Neuron (in vitro differentiated cells): ENCODE results near the gene SLC24A4.

Experiments
- H2AFZ ChIP-seq: one replicate; pipeline ENCODE4 v1.6.1; 2013; ENCODE audit warnings: low read depth, mild to moderate bottlenecking, inconsistent platforms, low read length, moderate library complexity
- H3K27me3 ChIP-seq: one replicate; pipeline ENCODE4 v1.6.1; 2013; ENCODE audit warnings: low read length; ENCODE audit not compliant: insufficient read depth
- H3K36me3 ChIP-seq: one replicate; pipeline ENCODE4 v1.6.1; 2013; ENCODE audit warnings: low read length; ENCODE audit not compliant: insufficient read depth
- H3K4me1 ChIP-seq: one replicate; pipeline ENCODE4 v1.6.1; 2013; ENCODE audit warnings: low read length; ENCODE audit not compliant: insufficient read depth
- H3K4me3 ChIP-seq: 2 replicates; pipeline ENCODE4 v1.5.1; 2013; ENCODE audit warnings: mild to moderate bottlenecking, low read length, moderate library complexity
- H3K9me3 ChIP-seq: one replicate; pipeline ENCODE4 v1.6.1; 2013; ENCODE audit warnings: low read length

The SLC24A4 gene

GRCh38 chr14:92421751-92422150 is 98.8 kb downstream of the SLC24A4 start:
- H3K36me3 ChIP-seq = no peaks in the 10 kb centered on the region
- no peaks in the 10 kb centered on the region for H3K4me1 ChIP-seq
- H2AFZ ChIP-seq = no peak overlapping the region
- no peaks in the 10 kb centered on the region for H3K27me3 ChIP-seq
- H3K9me3 ChIP-seq = peaks cover 3% of the 10 kb centered on the region
- H3K4me3 ChIP-seq = no peak overlapping the region

GRCh38 chr14:92425101-92425500 is 102.1 kb downstream of the SLC24A4 start:
- H3K27me3 ChIP-seq = peaks cover 6% of the 10 kb centered on the region

GRCh38 chr14:92426237-92426636 is 103.3 kb downstream of the SLC24A4 start:
- no peaks in the 10 kb centered on the region for H3K4me1 ChIP-seq
- no peaks in the 10 kb centered on the region for H3K9me3 ChIP-seq
- no peaks in the 10 kb centered on the region for H3K36me3 ChIP-seq

More at GRCh38 chr14:92425101-92425500, 102.1 kb downstream of the SLC24A4 start:
- Histone ChIP-seq H3K4me3 (no peak overlapping the region), H3K36me3 (no peaks in the 10 kb centered on the region), H2AFZ (no peak overlapping the region), H3K9me3 (no peaks in the 10 kb centered on the region), H3K4me1 (no peaks in the 10 kb centered on the region)

GRCh38 chr14:92427096-92427495 is 104.1 kb downstream of the SLC24A4 start:
- no peak overlapping the region for H3K4me3 ChIP-seq
- H3K9me3 ChIP-seq = no peaks in the 10 kb centered on the region
- peaks cover 6% of the 10 kb centered on the region for H3K27me3 ChIP-seq
- H3K4me1 ChIP-seq = no peaks in the 10 kb centered on the region
- no peak overlapping the region for H2AFZ ChIP-seq
- no peaks in the 10 kb centered on the region for H3K36me3 ChIP-seq

More at GRCh38 chr14:92426237-92426636, 103.3 kb downstream of the SLC24A4 start:
- no peak overlapping the region for H2AFZ ChIP-seq
- H3K27me3 ChIP-seq = peaks cover 6% of the 10 kb centered on the region
- H3K4me3 ChIP-seq = no peak overlapping the region

GRCh38 chr14:92430686-92431085 is 107.7 kb downstream of the SLC24A4 start:
- Histone ChIP-seq H3K4me1 (no peaks in the 10 kb centered on the region), H2AFZ (no peak overlapping the region), H3K9me3 (peaks cover 2% of the 10 kb centered on the region), H3K27me3 (peaks cover 6% of the 10 kb centered on the region), H3K36me3 (no peaks in the 10 kb centered on the region), H3K4me3 (no peak overlapping the region)

GRCh38 chr14:92431199-92431725 is 108.3 kb downstream of the SLC24A4 start:
- H3K27me3 ChIP-seq = peaks cover 6% of the 10 kb centered on the region
- H3K4me1 ChIP-seq = no peaks in the 10 kb centered on the region
- H3K4me3 ChIP-seq = no peak overlapping the region
- H3K36me3 ChIP-seq = no peaks in the 10 kb centered on the region
- H2AFZ ChIP-seq = no peak overlapping the region
- H3K9me3 ChIP-seq = peaks cover 2% of the 10 kb centered on the region

GRCh38 chr14:92433407-92433806 is 110.4 kb downstream of the SLC24A4 start:
- peaks cover 2% of the 10 kb centered on the region for H3K9me3 ChIP-seq
- H2AFZ ChIP-seq = no peak overlapping the region
- no peaks in the 10 kb centered on the region for H3K36me3 ChIP-seq
- no peaks in the 10 kb centered on the region for H3K4me1 ChIP-seq
- H3K4me3 ChIP-seq = no peak overlapping the region
- no peaks in the 10 kb centered on the region for H3K27me3 ChIP-seq

GRCh38 chr14:92435154-92435553 is 112.2 kb downstream of the SLC24A4 start:
- Histone ChIP-seq H3K9me3 (peaks cover 2% of the 10 kb centered on the region), H2AFZ (no peak overlapping the region), H3K4me3 (no peak overlapping the region), H3K27me3 (no peaks in the 10 kb centered on the region), H3K4me1 (no peaks in the 10 kb centered on the region), H3K36me3 (no peaks in the 10 kb centered on the region)

GRCh38 chr14:92436115-92436776 is 113.3 kb downstream of the SLC24A4 start:
- H3K4me3 ChIP-seq = no peak overlapping the region
- no peaks in the 10 kb centered on the region for H3K4me1 ChIP-seq
- peaks cover 2% of the 10 kb centered on the region for H3K9me3 ChIP-seq
- H2AFZ ChIP-seq = no peak overlapping the region
- no peaks in the 10 kb centered on the region for H3K36me3 ChIP-seq
- no peaks in the 10 kb centered on the region for H3K27me3 ChIP-seq

GRCh38 chr14:92437309-92437708 is 114.3 kb downstream of the SLC24A4 start:
- Histone ChIP-seq H3K27me3 (no peaks in the 10 kb centered on the region), H3K9me3 (peaks cover 2% of the 10 kb centered on the region), H3K36me3 (no peaks in the 10 kb centered on the region), H3K4me1 (no peaks in the 10 kb centered on the region), H3K4me3 (no peak overlapping the region), H2AFZ (no peak overlapping the region)

GRCh38 chr14:92437729-92438285 is 114.8 kb downstream of the SLC24A4 start:
- no peaks in the 10 kb centered on the region for H3K4me1 ChIP-seq
- H3K9me3 ChIP-seq = peaks cover 2% of the 10 kb centered on the region
- H3K4me3 ChIP-seq = no peak overlapping the region
- H3K27me3 ChIP-seq = no peaks in the 10 kb centered on the region
- no peaks in the 10 kb centered on the region for H3K36me3 ChIP-seq
- H2AFZ ChIP-seq = no peak overlapping the region

- no peaks in the 10 kb centered on the region for H3K9me3 ChIP-seq
- no peaks in the 10 kb centered on the region for H3K36me3 ChIP-seq
- H3K27me3 ChIP-seq = no peaks in the 10 kb centered on the region
- no peaks in the 10 kb centered on the region for H3K4me1 ChIP-seq
- no peak overlapping the region for H3K4me3 ChIP-seq
- H2AFZ ChIP-seq = no peak overlapping the region
These were observed 116.8 kb downstream of the SLC24A4 start for GRCh38 chr14:92439537-92440344.

- H3K4me1 ChIP-seq = no peaks in the 10 kb centered on the region
- H3K27me3 ChIP-seq = no peaks in the 10 kb centered on the region
- H3K4me3 ChIP-seq = no peak overlapping the region
- H2AFZ ChIP-seq = no peak overlapping the region
- H3K36me3 ChIP-seq = no peaks in the 10 kb centered on the region
- no peaks in the 10 kb centered on the region for H3K9me3 ChIP-seq
These were observed 117.5 kb downstream of the SLC24A4 start for GRCh38 chr14:92440345-92441003.
